Measurements from ENCODE around the gene DIS3. TPM values are rescaled to one million over a fixed set of nuclear protein-coding genes. Genes with fewer than 3 reads are reported as not detected.

DIS3 gene
- total RNA-seq: 29.3 and 39.4 TPM in 2 replicates

GRCh38 chr13:72781451-72782439 is at the start of gene DIS3, which contains the start of gene PIBF1:
Gene DIS3 (minus strand): TSS chr13:72781900. CDS start chr13:72781832, 68 bp downstream.
Gene PIBF1 (plus strand): TSS chr13:72782133. CDS start chr13:72783470, 1,337 bp downstream.

GRCh38 chr13:72727417-72728289 is 54.0 kb downstream of the DIS3 start, which contains the start of the genes BORA and MZT1:
Gene BORA (plus strand): TSS chr13:72727923. CDS start chr13:72728941, 1,018 bp downstream.
Gene MZT1 (minus strand): TSS chr13:72727629. CDS start chr13:72727602, 27 bp downstream.

Small RNA genes within 50 kb of the gene (small RNA-seq; reads per million reads assigned to genes)
- gene RNU6-80P (ENCODE audit: low replicate concordance): 0.20 reads per million

Other genes starting within 250 kb of the DIS3 start
- 5.0 and 28.8 TPM in 2 replicates for gene MZT1, start 54.3 kb downstream of the DIS3 start, total RNA-seq
- 4.2 and 15.3 TPM in 2 replicates for gene BORA, start 54.0 kb downstream of the DIS3 start, total RNA-seq
- 21.7 and 32.6 TPM in 2 replicates for gene PIBF1, start 233 bp upstream of the DIS3 start, total RNA-seq